GM12878 (cell line): Measurements from ENCODE around the gene CLK2. TPM values are rescaled to one million over a fixed set of nuclear protein-coding genes. Genes with fewer than 3 reads are reported as not detected.

Experiments
- ATF3 ChIP-seq: IDR thresholded peaks from 2 replicates; pipeline ENCODE4 v1.6.1; 2011; ENCODE audit warnings: low read depth, mild to moderate bottlenecking, low read length, moderate library complexity, borderline replicate concordance; ENCODE audit errors: extremely low read depth
- CBX5 ChIP-seq: sonication (generic); IDR thresholded peaks from 2 replicates; pipeline ENCODE4 v1.6.1; 2016; ENCODE audit warnings: low read depth, moderate library complexity, mild to moderate bottlenecking, inconsistent platforms
- ETV6 ChIP-seq, 2 experiments: fragments of 450-650 bp in 1 of 2; IDR thresholded peaks in 1 of 2; conservative IDR thresholded peaks in 1 of 2; 2 replicates each; pipeline ENCODE4 v1.6.1; 2014; ENCODE audit warnings: antibody characterized with exemption in 1 of 2, borderline replicate concordance in 1 of 2, low read depth in 1 of 2, mild to moderate bottlenecking in 1 of 2, moderate library complexity in 1 of 2
- GATAD2B ChIP-seq: fragments of 450-650 bp; conservative IDR thresholded peaks from 2 replicates; pipeline ENCODE4 v1.6.1; 2017; ENCODE audit warnings: low read depth, mild to moderate bottlenecking, moderate library complexity
- HDAC6 ChIP-seq: fragments of 200-600 bp; sonication (generic); IDR thresholded peaks from one replicate; pipeline ENCODE4 v1.8.0; 2017; ENCODE audit warnings: antibody characterized with exemption; ENCODE audit not compliant: unreplicated experiment
- SKIL ChIP-seq: fragments of 450-650 bp; IDR thresholded peaks from 2 replicates; pipeline ENCODE4 v1.6.1; 2017; ENCODE audit warnings: mild to moderate bottlenecking, low read depth, inconsistent platforms; ENCODE audit not compliant: poor library complexity, severe bottlenecking
- SMAD5 ChIP-seq: IDR thresholded peaks from 2 replicates; pipeline ENCODE4 v1.6.1; 2016; ENCODE audit warnings: antibody characterized with exemption, low read depth
- SP1 ChIP-seq: IDR thresholded peaks from one replicate; pipeline ENCODE4 v1.6.1; 2011; ENCODE audit warnings: low read depth, low read length
- TCF3 ChIP-seq: IDR thresholded peaks from 2 replicates; pipeline ENCODE4 v1.6.1; 2012; ENCODE audit warnings: low read depth, mild to moderate bottlenecking, low read length, borderline replicate concordance; ENCODE audit not compliant: insufficient read depth
- YBX1 ChIP-seq: fragments of 450-650 bp; IDR thresholded peaks from 2 replicates; pipeline ENCODE4 v1.6.1; 2016; ENCODE audit warnings: antibody characterized with exemption
- ZNF217 ChIP-seq: fragments of 450-650 bp; IDR thresholded peaks from 2 replicates; pipeline ENCODE4 v1.6.1; 2017; ENCODE audit warnings: antibody characterized with exemption, mild to moderate bottlenecking
- polyA plus RNA-seq, 11 experiments: library from polyadenylated mRNA; depleted of rRNA in 4 of 11; unstranded in 6 of 11; stranded (reverse) in 5 of 11; fragments of >200 nt; fragmentation: Nextera tagmentation in 4 of 11; fragmentation: Illumina TruSeq in 1 of 11; extraction: Ambion mirVana in 4 of 11; extraction: Trizol in 1 of 11; gene quantifications; 1 replicate in 1 of 11; 2 replicates in 10 of 11; pipeline versions ENCODE4 v1.2.1 to v1.2.3, GENCODE V29; 2011 to 2016; ENCODE audit warnings: inconsistent platforms in 2 of 11, missing spikeins in 2 of 11, low read depth in 1 of 11
- total RNA-seq, 4 experiments: library from RNA; depleted of rRNA in 3 of 4; stranded (reverse); fragments of >200 nt in 3 of 4; fragmentation: Illumina TruSeq in 1 of 4; extraction: Trizol in 1 of 4; gene quantifications; 2 replicates each; pipeline versions ENCODE4 v1.2.1 to v1.2.3, GENCODE V29; 2013 to 2021
- TF ChIP-seq, protein P1 (sequence below): IDR thresholded peaks from 2 replicates; pipeline ENCODE4 v1.6.1; 2012; ENCODE audit warnings: low read depth, low read length, improper control_type of control experiment

Gene CLK2
- total and polyA plus RNA-seq, 10 of the 15 experiments (the other 5 are each of a cell fraction or from before 2014, with no cell fraction given) = 11.1 to 83.7 (median 36.7) TPM

- TF ChIP-seq SMAD5 (0 out of 2 replicates have a peak, but pooled peaks have one; percentile 12), HDAC6 (no peak), TCF3 (no peak), SKIL (no peak), SP1 (no peak), GATAD2B (no peak), ATF3 (no peak), YBX1 (no peak), CBX5 (no peak), ZNF217 (no peak), ETV6 (conservative IDR thresholded peaks at IDR 0.05 in 1 of 2, IDR thresholded peaks at IDR 0.05 in 1 of 2; ENCODE audit: borderline replicate concordance in 1 of 2, low read depth in 1 of 2) (no peak)
- TF ChIP-seq, protein P1, sequence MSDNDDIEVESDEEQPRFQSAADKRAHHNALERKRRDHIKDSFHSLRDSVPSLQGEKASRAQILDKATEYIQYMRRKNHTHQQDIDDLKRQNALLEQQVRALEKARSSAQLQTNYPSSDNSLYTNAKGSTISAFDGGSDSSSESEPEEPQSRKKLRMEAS = no peak
These were observed 34.0 kb upstream of the CLK2 start (continued) for GRCh38 chr1:155307247-155307740.
